ENCODE data around the gene FBXO31. TPM values are rescaled to one million over a fixed set of nuclear protein-coding genes. Genes with fewer than 3 reads are reported as not detected.
"Not testable (repeated sequence)": the region's sequence is repeated elsewhere in the genome, so short reads cannot be mapped to it uniquely, and the experiment has no call there.

The FBXO31 gene
- total RNA-seq, 1 donor from 2014 or later = 44.6 TPM

DNA sequence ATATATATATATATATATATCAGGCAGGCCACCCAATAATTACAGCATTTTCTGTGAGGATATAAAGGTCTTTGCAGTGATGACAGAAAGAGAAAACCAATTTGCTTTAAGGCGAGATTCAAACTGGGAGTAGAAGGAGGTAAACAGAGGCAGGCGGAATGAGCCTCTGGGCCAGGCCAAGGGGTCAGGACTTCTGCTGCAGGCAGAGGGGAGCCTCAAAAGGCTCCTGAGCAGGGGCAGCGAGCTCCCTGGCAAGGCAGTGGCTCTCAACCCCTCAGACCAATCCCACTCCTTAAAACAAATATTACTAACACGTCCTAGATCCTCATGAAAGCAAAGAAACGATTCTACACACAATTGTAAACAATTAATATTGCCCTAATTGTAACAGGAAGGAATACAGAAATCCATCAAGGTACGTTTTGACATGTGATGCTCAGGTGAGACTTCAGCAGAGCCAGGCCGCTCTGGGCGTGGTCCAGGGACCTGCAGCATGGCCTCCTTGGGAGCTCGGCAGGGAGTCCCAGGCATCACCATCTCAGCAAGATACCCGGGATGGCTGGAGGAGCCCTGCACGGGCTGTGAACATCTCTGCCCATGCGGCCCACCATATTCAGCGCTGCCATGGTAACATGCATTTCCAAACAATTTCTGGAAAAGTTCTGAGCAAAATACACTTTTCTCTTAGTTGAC, 18.4 kb downstream of the FBXO31 start:
- DNase-seq (ENCODE audit: low spot score) = no peak
- no peak for ATAC-seq

GRCh38 chr16:87363771-87364455, 19.7 kb downstream of the FBXO31 start:
- peak; percentile 54 for ATAC-seq

DNA sequence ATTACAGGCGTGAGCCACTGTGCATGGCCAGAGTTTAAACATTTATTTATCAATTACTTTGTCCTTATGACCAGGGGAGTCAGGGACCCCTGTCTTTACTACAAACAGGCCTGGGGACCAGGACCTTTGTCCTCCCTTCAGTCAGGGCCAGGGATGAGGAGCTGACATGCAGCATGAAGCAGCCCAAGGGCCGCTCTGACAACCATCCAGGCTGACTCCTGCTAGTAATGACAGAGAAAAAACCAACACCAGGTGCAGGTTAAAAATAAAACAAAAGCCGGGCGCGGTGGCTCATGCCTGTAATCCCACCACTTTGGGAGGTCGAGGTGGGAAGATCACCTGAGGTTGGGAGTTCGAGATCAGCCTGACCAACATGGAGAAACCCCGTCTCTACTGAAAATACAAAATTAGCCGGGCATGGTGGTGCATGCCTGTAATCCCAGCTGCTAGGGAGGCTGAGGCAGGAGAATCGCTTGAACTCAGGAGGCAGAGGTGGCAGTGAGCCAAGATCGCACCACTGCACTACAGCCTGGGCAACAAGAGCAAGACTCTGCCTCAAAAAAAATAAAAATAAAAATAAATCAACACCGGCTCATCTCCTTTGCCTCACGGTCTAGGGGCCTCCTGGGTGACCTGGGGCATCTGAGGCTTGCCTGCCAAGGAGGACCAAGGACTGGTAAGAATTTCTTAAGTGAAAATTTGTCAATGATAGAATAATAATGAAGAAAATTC, 20.6 kb downstream of the FBXO31 start:
- ATAC-seq = not testable (repeated sequence)

More at GRCh38 chr16:87363771-87364455, 19.7 kb downstream of the FBXO31 start:
- no peak for DNase-seq (ENCODE audit: low spot score)

GRCh38 chr16:87361916-87362619, 21.5 kb downstream of the FBXO31 start:
- ATAC-seq = no peak
- DNase-seq (ENCODE audit: low spot score) = no peak

More for the DNA sequence above, 20.6 kb downstream of the FBXO31 start:
- DNase-seq (ENCODE audit: low spot score) = not testable (repeated sequence)

GRCh38 chr16:87360862-87361610, 22.5 kb downstream of the FBXO31 start:
- DNase-seq (ENCODE audit: low spot score) = no peak
- no peak for ATAC-seq

DNA sequence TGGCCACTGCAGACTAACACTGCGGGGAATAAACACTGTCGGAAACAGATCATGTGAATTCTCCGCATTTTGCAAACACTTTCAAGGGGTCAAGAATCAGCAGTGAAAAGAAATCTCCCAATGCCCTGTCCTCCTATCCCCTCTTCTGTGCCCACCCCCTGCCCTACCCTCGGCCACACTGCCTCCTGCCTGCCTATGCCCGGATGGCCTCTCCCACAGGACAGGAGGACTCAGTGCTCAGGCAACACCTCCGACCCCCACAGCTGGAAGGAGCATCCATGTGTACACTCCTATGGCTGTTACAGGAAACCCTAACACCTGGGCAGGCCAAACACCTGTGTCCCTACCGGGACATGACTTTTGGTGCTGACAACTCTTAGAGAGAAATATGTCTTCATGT, 24.5 kb downstream of the FBXO31 start:
- ATAC-seq = no peak
- no peak for DNase-seq (ENCODE audit: low spot score)

DNA sequence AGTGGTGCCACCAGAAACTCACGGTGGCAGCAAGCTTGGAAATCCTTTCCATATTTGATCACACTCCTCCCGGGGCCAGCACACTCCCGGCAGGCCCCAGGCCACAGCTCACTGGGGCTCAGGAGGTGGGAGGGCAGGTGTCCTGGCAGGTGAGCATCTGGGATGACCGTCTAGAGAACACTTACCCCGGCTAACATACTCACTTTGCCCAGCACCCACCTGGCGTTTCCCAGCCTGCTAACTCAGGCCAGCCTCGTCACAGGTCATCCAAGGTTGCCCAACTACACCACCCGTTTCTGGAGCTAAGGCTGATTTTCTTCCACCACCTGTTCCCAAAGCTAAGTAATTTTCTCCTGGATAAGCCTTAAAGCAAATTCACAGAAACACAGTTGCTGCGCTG, 24.9 kb downstream of the FBXO31 start:
- ATAC-seq (no peak), DNase-seq (ENCODE audit: low spot score) (no peak)

DNA sequence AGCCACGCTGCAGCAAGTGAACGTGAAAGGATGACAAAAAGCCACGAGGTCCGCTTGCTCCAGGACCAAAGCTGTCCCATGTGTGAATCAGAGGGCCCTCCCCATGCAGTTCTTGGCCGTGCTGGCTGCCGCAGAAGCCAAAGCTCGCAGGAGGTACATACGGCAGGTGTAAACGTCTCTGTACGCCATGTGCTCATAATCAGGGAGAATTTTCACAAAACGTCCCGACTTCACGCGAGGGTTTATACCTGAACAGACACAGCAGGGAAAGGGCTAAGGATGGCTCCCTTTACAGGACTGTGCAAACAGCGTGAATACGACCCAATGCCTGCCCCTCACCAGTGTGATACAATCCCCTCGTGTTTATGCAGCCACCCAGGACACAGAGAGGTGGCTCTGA, 25.3 kb downstream of the FBXO31 start:
- DNase-seq (ENCODE audit: low spot score) = no peak
- no peak for ATAC-seq

DNA sequence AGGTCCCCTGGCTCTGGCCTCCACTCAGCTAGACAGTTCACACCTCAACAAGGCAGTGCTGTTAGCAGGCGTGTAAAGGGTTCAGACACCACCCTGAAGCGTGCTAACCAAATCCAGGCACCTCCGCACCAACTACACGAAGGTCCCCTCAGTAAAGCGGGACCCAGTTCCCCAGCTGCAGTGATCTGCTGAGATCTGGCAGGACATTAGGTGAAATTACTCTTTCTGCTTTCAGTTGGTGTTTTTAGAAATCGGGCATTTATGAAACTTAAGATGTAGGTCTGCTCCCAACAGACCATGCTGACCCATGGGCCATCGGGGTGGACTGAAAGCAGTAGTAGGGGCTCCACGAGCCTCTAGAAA, 27.1 kb downstream of the FBXO31 start:
- no peak for DNase-seq (ENCODE audit: low spot score)
- ATAC-seq = no peak

DNA sequence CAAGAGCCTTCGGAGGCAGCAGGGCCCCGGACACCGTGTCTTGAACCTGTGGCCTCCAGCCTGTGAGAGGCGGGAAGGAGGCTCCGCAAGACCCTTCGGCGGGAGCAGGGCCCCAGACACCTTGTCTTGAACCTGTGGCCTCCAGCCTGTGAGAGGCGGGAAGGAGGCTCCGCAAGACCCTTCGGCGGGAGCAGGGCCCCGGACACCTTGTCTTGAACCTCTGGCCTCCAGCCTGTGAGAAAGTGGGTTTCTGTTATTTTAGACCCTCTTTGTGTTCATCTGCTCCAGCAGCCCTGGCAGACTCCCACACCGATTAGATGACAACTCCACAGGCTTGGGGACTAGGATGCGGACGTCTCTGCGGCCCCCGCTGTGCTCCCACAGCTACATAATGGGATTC, 30.0 kb downstream of the FBXO31 start:
- no peak for ATAC-seq
- DNase-seq (ENCODE audit: low spot score) = no peak

- no peak for ATAC-seq
- no peak for DNase-seq (ENCODE audit: low spot score)
These were observed 30.8 kb downstream of the FBXO31 start for GRCh38 chr16:87352818-87353217.

DNA sequence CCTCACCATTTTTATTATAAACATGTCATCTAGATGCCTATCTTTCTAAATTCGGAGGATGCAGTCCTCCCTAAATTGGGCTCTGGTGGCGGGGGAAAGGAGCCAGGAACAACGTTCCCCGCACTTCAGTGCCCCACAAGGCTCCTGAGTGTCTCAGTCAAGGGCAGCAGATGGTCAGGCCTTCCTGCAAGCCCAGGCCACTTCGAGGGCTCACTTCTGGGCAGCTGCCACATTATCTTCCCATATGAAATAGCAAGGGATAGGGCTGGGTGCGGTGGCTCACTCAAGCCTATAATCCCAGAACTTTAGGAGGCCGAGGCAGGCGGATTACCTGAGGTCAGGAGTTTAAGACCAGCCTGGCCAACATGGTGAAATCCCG, 32.3 kb downstream of the FBXO31 start:
- no peak for ATAC-seq
- DNase-seq (ENCODE audit: low spot score) = no peak

DNA sequence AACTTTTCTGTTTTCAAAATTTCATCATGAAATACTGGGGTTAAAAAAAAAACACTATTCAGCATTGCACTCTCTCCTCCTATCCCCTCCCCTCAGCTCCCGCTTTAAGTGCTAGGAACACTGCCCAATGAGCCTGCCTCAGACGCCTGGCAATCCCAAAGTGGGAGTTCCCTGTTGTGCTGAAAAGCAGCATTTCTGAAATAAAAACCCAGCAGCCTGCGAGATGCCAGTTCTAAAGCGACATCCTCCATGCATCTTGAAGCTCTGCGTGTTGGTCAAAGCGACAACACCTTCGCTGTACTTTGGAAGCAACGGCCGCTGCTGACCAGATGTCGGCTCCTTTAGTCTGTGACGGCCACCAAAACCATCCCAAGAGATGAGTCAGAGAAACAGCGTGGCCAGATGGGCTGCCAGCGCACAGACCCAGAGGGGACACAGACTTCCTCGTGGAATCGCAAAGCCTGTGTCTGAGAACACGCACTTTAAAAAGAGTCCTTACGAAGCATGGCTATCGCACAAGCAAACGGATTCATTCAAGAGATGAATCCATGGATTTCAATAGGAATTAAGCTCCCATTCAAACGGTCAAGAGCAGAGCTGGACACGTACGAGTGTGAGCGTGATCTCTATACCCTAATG, 32.8 kb downstream of the FBXO31 start:
- DNase-seq (ENCODE audit: low spot score) = no peak
- ATAC-seq = no peak

GRCh38 chr16:87350031-87350430, 33.5 kb downstream of the FBXO31 start:
- DNase-seq (ENCODE audit: low spot score) = no peak

GRCh38 chr16:87348616-87349157, 34.9 kb downstream of the FBXO31 start:
- DNase-seq (ENCODE audit: low spot score) = no peak
- ATAC-seq = no peak

More at GRCh38 chr16:87350031-87350430, 33.5 kb downstream of the FBXO31 start:
- ATAC-seq = no peak

DNA sequence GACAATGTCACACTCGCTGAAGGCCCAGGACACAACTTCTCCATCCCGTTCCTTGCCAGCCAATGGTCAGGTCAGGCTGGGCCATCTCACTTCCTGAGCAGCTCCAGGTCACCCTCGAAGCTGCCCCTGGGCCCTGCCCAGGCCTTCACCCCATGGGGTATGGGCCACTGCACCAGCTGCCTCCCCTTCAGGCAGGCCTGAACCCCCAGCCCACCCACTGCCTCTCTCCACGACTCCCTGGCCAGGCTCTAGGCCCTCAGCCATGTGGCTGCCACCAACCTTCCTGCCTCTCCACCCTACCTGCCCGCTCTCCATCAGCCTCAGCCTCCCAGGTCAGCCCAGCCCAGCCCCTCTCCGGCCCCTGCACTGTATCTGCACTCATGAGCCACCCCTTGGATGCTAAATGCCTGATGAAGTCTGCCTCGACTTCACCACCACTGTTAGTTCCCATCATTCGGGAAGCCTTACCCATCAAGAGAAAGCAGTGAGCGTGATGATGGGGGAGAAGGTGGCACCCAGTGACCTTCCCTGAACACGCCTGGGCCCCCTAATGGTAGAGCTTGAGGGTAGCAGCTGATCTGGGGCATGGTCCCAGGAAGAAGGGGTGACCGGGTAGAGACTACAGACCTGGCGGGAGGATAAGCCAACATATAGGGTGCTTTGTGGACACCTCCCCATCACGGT, 35.5 kb downstream of the FBXO31 start:
- ATAC-seq (no peak), DNase-seq (ENCODE audit: low spot score) (no peak)

DNA sequence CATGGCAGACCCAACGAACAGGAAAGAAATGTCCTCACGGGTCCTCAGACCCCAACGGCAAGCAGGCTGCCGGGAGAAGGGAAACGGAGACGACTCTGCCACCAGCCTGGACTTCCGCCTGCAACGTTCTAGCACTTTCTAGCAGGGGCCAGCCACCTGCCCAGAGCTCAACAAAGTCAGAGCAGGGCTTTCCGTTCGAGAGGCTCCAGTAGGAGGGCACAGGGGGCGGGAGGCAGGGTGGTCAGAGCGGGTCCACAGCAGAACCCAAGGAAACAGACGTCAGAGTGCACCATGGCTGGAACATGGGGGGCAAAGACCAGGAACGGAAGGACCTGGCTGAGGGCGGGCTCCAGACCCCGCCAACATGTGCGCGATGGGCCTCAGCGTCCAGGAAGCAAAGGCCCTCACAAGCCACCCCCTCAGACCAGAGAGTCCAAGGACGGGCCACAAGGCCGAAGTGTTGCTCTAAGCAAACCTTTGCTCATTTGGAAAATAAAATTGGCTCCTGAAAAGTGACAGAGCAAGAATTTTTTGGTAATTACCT, 37.0 kb downstream of the FBXO31 start:
- DNase-seq (ENCODE audit: low spot score) (no peak), ATAC-seq (no peak)

DNA sequence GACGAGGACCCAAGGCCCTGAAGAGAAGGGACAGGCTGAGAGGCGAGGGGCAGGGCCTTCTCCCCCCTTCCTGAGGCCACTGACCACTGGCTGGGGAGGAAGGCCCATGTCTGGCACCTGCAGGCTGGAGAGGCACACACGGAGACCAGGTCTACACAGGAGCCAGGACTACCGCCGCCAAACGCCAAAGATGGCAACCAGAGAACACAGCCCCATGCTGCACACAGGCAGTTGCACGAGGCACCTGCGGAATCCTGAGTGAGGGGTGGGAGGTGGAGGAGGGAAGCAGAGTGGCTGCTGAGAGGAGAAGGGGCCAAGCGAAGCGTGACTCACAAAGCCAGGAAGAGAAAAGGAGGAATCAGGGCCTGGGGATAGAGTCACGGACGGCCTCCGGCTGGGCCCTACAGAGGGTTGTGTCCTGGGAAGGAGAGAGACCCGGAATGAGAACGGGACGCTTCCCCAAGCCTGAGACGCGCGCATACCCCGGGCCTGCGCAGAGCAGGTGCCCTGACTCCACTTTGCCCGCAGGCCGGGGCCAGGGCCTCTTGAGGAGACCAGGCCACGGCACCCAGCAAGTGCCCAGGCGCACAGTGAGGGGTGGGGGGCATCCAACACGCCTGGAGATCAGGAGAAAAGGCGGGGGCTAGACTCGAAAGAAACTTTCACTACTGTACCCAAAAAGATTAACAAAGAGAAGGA, 37.7 kb downstream of the FBXO31 start:
- DNase-seq (ENCODE audit: low spot score) (no peak), ATAC-seq (no peak)

Measured in left lobe of liver (tissue), 2 donors.